Neural progenitor cell (in vitro differentiated cells): ENCODE measurements around the gene CDRT4. TPM values are rescaled to one million over a fixed set of nuclear protein-coding genes. Genes with fewer than 3 reads are reported as not detected.

Source experiments
- DNase-seq: peaks from one replicate; pipeline ENCODE4 v3.0.0-alpha.2; 2016; ENCODE audit warnings: low spot score
- H2AFZ ChIP-seq: fragments of 200-600 bp; sonication (generic); replicated peaks from 2 replicates; pipeline ENCODE4 v1.6.1; 2016; ENCODE audit warnings: antibody characterized with exemption
- H3F3A ChIP-seq: fragments of 200-600 bp; sonication (generic); 2 replicates; pipeline ENCODE4 v1.6.1; 2016; ENCODE audit warnings: antibody characterized with exemption, low read depth
- H3K27ac ChIP-seq: fragments of 200-600 bp; sonication (generic); 2 replicates; pipeline ENCODE4 v1.5.1; 2016; ENCODE audit warnings: mild to moderate bottlenecking
- H3K27me3 ChIP-seq: fragments of 200-600 bp; sonication (generic); 2 replicates; pipeline ENCODE4 v1.6.1; 2016; ENCODE audit warnings: mild to moderate bottlenecking, moderate library complexity
- H3K36me3 ChIP-seq: fragments of 200-600 bp; sonication (generic); 2 replicates; pipeline ENCODE4 v1.5.1; 2016
- H3K4me1 ChIP-seq: fragments of 200-600 bp; sonication (generic); 2 replicates; pipeline ENCODE4 v1.6.1; 2016; ENCODE audit warnings: mixed run types
- H3K4me2 ChIP-seq: fragments of 200-600 bp; sonication (generic); 2 replicates; pipeline ENCODE4 v1.6.1; 2016
- H3K4me3 ChIP-seq: fragments of 200-600 bp; sonication (generic); 2 replicates; pipeline ENCODE4 v1.5.1; 2016
- H3K79me2 ChIP-seq: fragments of 200-600 bp; sonication (generic); 2 replicates; pipeline ENCODE4 v1.6.1; 2016; ENCODE audit warnings: low read depth
- H3K9ac ChIP-seq: fragments of 200-600 bp; sonication (generic); 2 replicates; pipeline ENCODE4 v1.6.1; 2016
- H3K9me3 ChIP-seq: fragments of 200-600 bp; sonication (generic); 2 replicates; pipeline ENCODE4 v1.5.1; 2016; ENCODE audit warnings: low read depth
- H4K20me1 ChIP-seq: fragments of 200-600 bp; sonication (generic); 2 replicates; pipeline ENCODE4 v1.6.1; 2016; ENCODE audit warnings: low read depth
- H3K27ac Mint-ChIP-seq: 3 replicates; pipeline ENCODE4 v1.8.0; 2021; ENCODE audit warnings: mixed read lengths
- H3K27me3 Mint-ChIP-seq: 2 replicates; pipeline ENCODE4 v1.8.0; 2022; ENCODE audit warnings: low read depth, mild to moderate bottlenecking, inconsistent platforms, moderate library complexity, mixed read lengths; ENCODE audit not compliant: insufficient read depth
- H3K36me3 Mint-ChIP-seq: 3 replicates; pipeline ENCODE4 v1.8.0; 2021; ENCODE audit warnings: mixed read lengths
- H3K4me1 Mint-ChIP-seq: 3 replicates; pipeline ENCODE4 v1.8.0; 2021; ENCODE audit warnings: mixed read lengths
- H3K4me3 Mint-ChIP-seq: 3 replicates; pipeline ENCODE4 v1.8.0; 2021; ENCODE audit warnings: mild to moderate bottlenecking, moderate library complexity, mixed read lengths
- H3K9me3 Mint-ChIP-seq: 3 replicates; pipeline ENCODE4 v1.8.0; 2020; ENCODE audit warnings: mixed read lengths
- EZH2 ChIP-seq: fragments of 200-600 bp; sonication (generic); IDR thresholded peaks from 2 replicates; pipeline ENCODE4 v1.6.1; 2017; ENCODE audit warnings: antibody characterized with exemption, mild to moderate bottlenecking, moderate library complexity
- EZH2phosphoT487 ChIP-seq: fragments of 200-600 bp; sonication (generic); IDR thresholded peaks from 2 replicates; pipeline ENCODE4 v1.6.1; 2017; ENCODE audit warnings: antibody characterized with exemption
- total RNA-seq: library from RNA; depleted of rRNA; stranded (reverse); fragments of >200 nt; gene quantifications from 2 replicates; pipeline ENCODE4 v1.2.3, GENCODE V29; 2015; ENCODE audit warnings: low replicate concordance
- TF ChIP-seq, protein P1 (sequence below): fragments of 200-600 bp; sonication (generic); IDR thresholded peaks from 2 replicates; pipeline ENCODE4 v1.5.1; 2017; ENCODE audit warnings: antibody characterized with exemption, mild to moderate bottlenecking

CDRT4 gene
- total RNA-seq, 1 donor from 2014 or later = 18.2 TPM

GRCh38 chr17:15453782-15454181, 13.6 kb downstream of the CDRT4 start:
- H3K4me3 ChIP-seq = no peak overlapping the region
- H3K4me3 Mint-ChIP-seq = no peak overlapping the region
- no peak overlapping the region for H3K9ac ChIP-seq
- H4K20me1 ChIP-seq = no peaks in the 10 kb centered on the region
- DNase-seq = no peak
- no peaks in the 10 kb centered on the region for H3K79me2 ChIP-seq
- H3K27me3 ChIP-seq = no peaks in the 10 kb centered on the region
- H2AFZ ChIP-seq = no peak overlapping the region
- H3F3A ChIP-seq = no peaks in the 10 kb centered on the region
- H3K27ac ChIP-seq = no peak overlapping the region
- H3K9me3 Mint-ChIP-seq = peaks cover 3% of the 10 kb centered on the region
- no peak overlapping the region for H3K27ac Mint-ChIP-seq
- no peaks in the 10 kb centered on the region for H3K9me3 ChIP-seq
- H3K36me3 Mint-ChIP-seq = peaks cover 13% of the 10 kb centered on the region
- no peak overlapping the region for H3K4me2 ChIP-seq
- H3K4me1 ChIP-seq = no peaks in the 10 kb centered on the region
- H3K4me1 Mint-ChIP-seq = peaks cover 6% of the 10 kb centered on the region
- no peaks in the 10 kb centered on the region for H3K36me3 ChIP-seq
- TF ChIP-seq EZH2phosphoT487 = no peak
- TF ChIP-seq EZH2 = no peak
- TF ChIP-seq, protein P1, sequence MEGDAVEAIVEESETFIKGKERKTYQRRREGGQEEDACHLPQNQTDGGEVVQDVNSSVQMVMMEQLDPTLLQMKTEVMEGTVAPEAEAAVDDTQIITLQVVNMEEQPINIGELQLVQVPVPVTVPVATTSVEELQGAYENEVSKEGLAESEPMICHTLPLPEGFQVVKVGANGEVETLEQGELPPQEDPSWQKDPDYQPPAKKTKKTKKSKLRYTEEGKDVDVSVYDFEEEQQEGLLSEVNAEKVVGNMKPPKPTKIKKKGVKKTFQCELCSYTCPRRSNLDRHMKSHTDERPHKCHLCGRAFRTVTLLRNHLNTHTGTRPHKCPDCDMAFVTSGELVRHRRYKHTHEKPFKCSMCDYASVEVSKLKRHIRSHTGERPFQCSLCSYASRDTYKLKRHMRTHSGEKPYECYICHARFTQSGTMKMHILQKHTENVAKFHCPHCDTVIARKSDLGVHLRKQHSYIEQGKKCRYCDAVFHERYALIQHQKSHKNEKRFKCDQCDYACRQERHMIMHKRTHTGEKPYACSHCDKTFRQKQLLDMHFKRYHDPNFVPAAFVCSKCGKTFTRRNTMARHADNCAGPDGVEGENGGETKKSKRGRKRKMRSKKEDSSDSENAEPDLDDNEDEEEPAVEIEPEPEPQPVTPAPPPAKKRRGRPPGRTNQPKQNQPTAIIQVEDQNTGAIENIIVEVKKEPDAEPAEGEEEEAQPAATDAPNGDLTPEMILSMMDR = no peak
- H3K27me3 Mint-ChIP-seq = peaks cover 8% of the 10 kb centered on the region

GRCh38 chr17:15453246-15453645, 14.2 kb downstream of the CDRT4 start:
- Histone ChIP-seq H3K27ac (no peak overlapping the region), H3K4me3 (no peak overlapping the region), H3K4me2 (no peak overlapping the region), H3K36me3 (no peaks in the 10 kb centered on the region), H3K4me1 (no peaks in the 10 kb centered on the region), H4K20me1 (no peaks in the 10 kb centered on the region), H3K27me3 (no peaks in the 10 kb centered on the region), H3K9ac (no peak overlapping the region), H3K79me2 (no peaks in the 10 kb centered on the region), H3F3A (no peaks in the 10 kb centered on the region), H3K9me3 (no peaks in the 10 kb centered on the region), H2AFZ (no peak overlapping the region)
- DNase-seq = no peak
- H3K4me3 Mint-ChIP-seq = no peak overlapping the region
- peaks cover 13% of the 10 kb centered on the region for H3K36me3 Mint-ChIP-seq
- H3K27ac Mint-ChIP-seq = no peak overlapping the region
- peaks cover 5% of the 10 kb centered on the region for H3K4me1 Mint-ChIP-seq
- peaks cover 3% of the 10 kb centered on the region for H3K9me3 Mint-ChIP-seq
- H3K27me3 Mint-ChIP-seq = peaks cover 9% of the 10 kb centered on the region
- TF ChIP-seq, protein P1 = no peak
- TF ChIP-seq EZH2phosphoT487 (no peak), EZH2 (no peak)

- Histone ChIP-seq H3F3A (no peaks in the 10 kb centered on the region), H4K20me1 (no peaks in the 10 kb centered on the region), H3K27me3 (no peaks in the 10 kb centered on the region), H3K9me3 (no peaks in the 10 kb centered on the region), H2AFZ (no peak overlapping the region), H3K27ac (no peak overlapping the region), H3K79me2 (no peaks in the 10 kb centered on the region), H3K4me2 (no peak overlapping the region), H3K4me1 (no peaks in the 10 kb centered on the region), H3K36me3 (no peaks in the 10 kb centered on the region), H3K9ac (no peak overlapping the region), H3K4me3 (no peak overlapping the region)
- H3K27ac Mint-ChIP-seq = no peak overlapping the region
- H3K4me1 Mint-ChIP-seq = peaks cover 3% of the 10 kb centered on the region
- H3K27me3 Mint-ChIP-seq = peaks cover 9% of the 10 kb centered on the region
- peaks cover 3% of the 10 kb centered on the region for H3K9me3 Mint-ChIP-seq
- no peak for TF ChIP-seq EZH2phosphoT487
- TF ChIP-seq, protein P1 = no peak
- no peak for DNase-seq
- no peak overlapping the region for H3K4me3 Mint-ChIP-seq
- H3K36me3 Mint-ChIP-seq = peaks cover 13% of the 10 kb centered on the region
These were observed 14.7 kb downstream of the CDRT4 start for GRCh38 chr17:15452746-15453145.

- Histone ChIP-seq H3K9me3 (no peaks in the 10 kb centered on the region), H3F3A (no peaks in the 10 kb centered on the region), H3K4me1 (no peaks in the 10 kb centered on the region), H3K27ac (no peak overlapping the region), H3K36me3 (no peaks in the 10 kb centered on the region), H3K9ac (no peak overlapping the region), H3K27me3 (no peaks in the 10 kb centered on the region), H3K79me2 (no peaks in the 10 kb centered on the region), H2AFZ (no peak overlapping the region), H4K20me1 (no peaks in the 10 kb centered on the region), H3K4me3 (no peak overlapping the region), H3K4me2 (no peak overlapping the region)
- Mint-ChIP-seq H3K4me3 (no peak overlapping the region), H3K36me3 (peaks cover 13% of the 10 kb centered on the region), H3K27me3 (peaks cover 4% of the 10 kb centered on the region), H3K27ac (no peak overlapping the region), H3K4me1 (no peaks in the 10 kb centered on the region), H3K9me3 (peaks cover 3% of the 10 kb centered on the region)
- no peak for DNase-seq
- TF ChIP-seq, protein P1 = no peak
- no peak for TF ChIP-seq EZH2phosphoT487
- no peak for TF ChIP-seq EZH2
These were observed 15.7 kb downstream of the CDRT4 start for GRCh38 chr17:15451680-15452079.
